Upper lobe of right lung (tissue), 1 donor: Measurements from ENCODE around the gene P2RX3. TPM values are rescaled to one million over a fixed set of nuclear protein-coding genes. Genes with fewer than 3 reads are reported as not detected.
"Not testable (repeated sequence)": the region's sequence is repeated elsewhere in the genome, so short reads cannot be mapped to it uniquely, and the experiment has no call there.

Experiments used
- ATAC-seq: fragments of 200-7000 bp; cut with Tn5 transposase; one replicate; pipeline ENCODE4 v1.9.1; 2020; ENCODE audit warnings: mild to moderate bottlenecking, moderate library complexity
- DNase-seq: peaks from one replicate; pipeline ENCODE4 v3.0.0-alpha.2; 2020
- H3K27ac ChIP-seq: fragments of 200-600 bp; one replicate; pipeline ENCODE4 v1.8.0; 2022
- H3K27me3 ChIP-seq: fragments of 200-600 bp; one replicate; pipeline ENCODE4 v1.8.0; 2022; ENCODE audit warnings: mild to moderate bottlenecking
- H3K36me3 ChIP-seq: fragments of 200-600 bp; one replicate; pipeline ENCODE4 v1.8.0; 2022
- H3K4me1 ChIP-seq: fragments of 200-600 bp; one replicate; pipeline ENCODE4 v1.8.0; 2022
- H3K4me3 ChIP-seq: fragments of 200-600 bp; one replicate; pipeline ENCODE4 v1.8.0; 2022; ENCODE audit warnings: mild to moderate bottlenecking
- H3K9me3 ChIP-seq: fragments of 200-600 bp; one replicate; pipeline ENCODE4 v1.8.0; 2022
- CTCF ChIP-seq: fragments of 200-600 bp; IDR thresholded peaks from one replicate; pipeline ENCODE4 v1.8.0; 2022; ENCODE audit warnings: antibody characterized with exemption
- intact Hi-C: fragments of 100-400 bp; cut with DNase I; formaldehyde crosslinking; loops from one replicate; pipeline ENCODE4 v1.11.0; 2022
- total RNA-seq: library from RNA; stranded (reverse); fragmentation: NEBNext Ultra II Directional; extraction: Animal tissue kit (Norgen Biotek cat#: 25700); gene quantifications from one replicate; pipeline ENCODE4 v1.2.1, GENCODE V29; 2021
- donor health status: DM: no; HTN: yes; CAD: no; lungs with severe emphysema.

P2RX3 gene
- total RNA-seq, 1 donor from 2014 or later = not detected

GRCh38 chr11:57396744-57397143 lies 58.6 kb downstream of the P2RX3 start:
- Histone ChIP-seq H3K9me3 (no peaks in the 10 kb centered on the region), H3K4me3 (no peak overlapping the region), H3K4me1 (no peaks in the 10 kb centered on the region), H3K27me3 (no peaks in the 10 kb centered on the region), H3K27ac (no peak overlapping the region), H3K36me3 (no peaks in the 10 kb centered on the region)
- ATAC-seq = no peak
- DNase-seq = no peak
- no peak for TF ChIP-seq CTCF
- intact Hi-C loops = no loop called here

- Histone ChIP-seq H3K4me1 (no peaks in the 10 kb centered on the region), H3K36me3 (no peaks in the 10 kb centered on the region), H3K9me3 (no peaks in the 10 kb centered on the region), H3K27me3 (no peaks in the 10 kb centered on the region), H3K27ac (no peak overlapping the region), H3K4me3 (no peak overlapping the region)
- TF ChIP-seq CTCF = no peak
- intact Hi-C loops = no loop called here
- ATAC-seq = no peak
- no peak for DNase-seq
These were observed 59.3 kb downstream of the P2RX3 start for GRCh38 chr11:57397394-57397990.

- DNase-seq (no peak), ATAC-seq (no peak)
- Histone ChIP-seq H3K9me3 (no peaks in the 10 kb centered on the region), H3K4me3 (no peak overlapping the region), H3K27me3 (no peaks in the 10 kb centered on the region), H3K27ac (no peak overlapping the region), H3K4me1 (no peaks in the 10 kb centered on the region), H3K36me3 (no peaks in the 10 kb centered on the region)
- intact Hi-C loops = no loop called here
- TF ChIP-seq CTCF = no peak
These were observed 61.1 kb downstream of the P2RX3 start for GRCh38 chr11:57399221-57399620.

- no peaks in the 10 kb centered on the region for H3K9me3 ChIP-seq
- H3K4me1 ChIP-seq = no peaks in the 10 kb centered on the region
- ATAC-seq (no peak), DNase-seq (no peak)
- no peak overlapping the region for H3K4me3 ChIP-seq
- intact Hi-C loops = no loop called here
- no peaks in the 10 kb centered on the region for H3K27me3 ChIP-seq
- no peak for TF ChIP-seq CTCF
- no peaks in the 10 kb centered on the region for H3K36me3 ChIP-seq
- no peak overlapping the region for H3K27ac ChIP-seq
These were observed 61.9 kb downstream of the P2RX3 start for GRCh38 chr11:57399972-57400578.

- ATAC-seq (no peak), DNase-seq (no peak)
- Histone ChIP-seq H3K4me3 (no peak overlapping the region), H3K27me3 (no peaks in the 10 kb centered on the region), H3K9me3 (no peaks in the 10 kb centered on the region), H3K36me3 (peaks cover 6% of the 10 kb centered on the region), H3K27ac (no peak overlapping the region), H3K4me1 (peaks cover 18% of the 10 kb centered on the region)
- no peak for TF ChIP-seq CTCF
- intact Hi-C loops = no loop called here
These were observed 64.2 kb downstream of the P2RX3 start for GRCh38 chr11:57402188-57403002.

- H3K4me3 ChIP-seq, H3K27ac ChIP-seq, H3K27me3 ChIP-seq, intact Hi-C loops, ATAC-seq, H3K9me3 ChIP-seq, DNase-seq: not testable (repeated sequence)
- peaks cover 14% of the 10 kb centered on the region for H3K36me3 ChIP-seq
- H3K4me1 ChIP-seq = peaks cover 21% of the 10 kb centered on the region
These were observed 65.0 kb downstream of the P2RX3 start for GRCh38 chr11:57403003-57403801.
